HS-5 (cell line): ENCODE measurements around the gene USP54.

Experiments
- DNase-seq: peaks from one replicate; pipeline ENCODE4 v3.0.0-alpha.2; 2012; ENCODE audit warnings: low read depth

Gene USP54

GRCh38 chr10:73529089-73529832 lies 61.9 kb downstream of the USP54 start:
- DNase-seq = peak; percentile 26

GRCh38 chr10:73522263-73522662 lies 68.9 kb downstream of the USP54 start:
- DNase-seq = no peak

DNA sequence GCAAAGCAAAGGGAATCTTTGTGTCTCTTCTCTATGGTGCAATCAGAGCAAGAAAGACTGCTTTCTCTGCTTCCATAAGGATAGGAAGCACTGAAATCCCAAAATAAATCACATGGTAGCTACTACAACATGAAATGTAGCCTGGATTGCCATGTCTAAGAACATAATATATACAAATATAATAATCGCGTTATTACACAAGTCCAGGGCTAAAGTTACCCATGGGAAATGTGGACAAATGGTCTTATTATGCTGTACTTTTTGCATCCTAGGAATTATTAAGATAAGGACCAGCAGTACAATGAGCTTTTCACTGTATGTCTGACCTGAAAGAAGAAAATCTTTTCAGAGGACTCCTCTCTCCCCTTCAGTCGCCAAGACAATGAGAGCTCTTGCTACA lies 71.8 kb downstream of the USP54 start:
- DNase-seq = no peak

DNA sequence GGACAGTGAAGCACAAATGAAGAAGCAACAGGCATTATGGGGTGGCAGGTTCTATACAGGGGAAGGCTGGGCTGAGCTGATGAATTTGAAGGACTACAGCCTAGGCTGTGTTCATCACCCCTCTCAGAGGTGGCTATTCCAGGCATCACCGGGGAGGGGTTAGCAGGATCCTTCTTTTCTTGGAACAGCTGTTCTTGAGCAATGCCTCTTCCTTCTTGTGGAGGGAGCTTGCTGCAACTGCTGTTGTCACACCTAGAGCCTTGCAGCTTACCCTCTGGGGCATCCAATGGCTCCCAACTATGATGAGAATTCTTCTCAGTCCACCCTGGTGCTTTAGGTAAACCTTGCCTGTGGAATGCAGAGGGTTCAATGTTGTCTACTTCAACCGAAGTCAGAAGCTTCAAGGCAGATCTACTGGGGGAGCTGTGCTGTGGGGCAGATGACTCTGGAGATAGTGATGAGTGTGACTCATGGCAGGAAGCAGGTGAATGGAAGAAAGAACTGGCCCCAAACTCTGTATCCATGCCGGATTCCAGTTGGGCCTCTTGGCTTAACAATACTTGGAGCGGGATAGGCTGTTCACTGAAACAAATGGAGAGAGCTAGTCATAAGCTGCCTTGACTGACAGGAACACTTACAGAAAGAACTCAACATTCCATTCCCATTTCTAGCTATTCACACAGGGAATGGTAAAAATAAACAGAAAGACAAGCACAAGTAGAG lies 73.8 kb downstream of the USP54 start:
- DNase-seq = no peak

- DNase-seq = no peak
These were observed 78.9 kb downstream of the USP54 start for GRCh38 chr10:73512207-73512743.

GRCh38 chr10:73509695-73510094 lies 81.4 kb downstream of the USP54 start:
- no peak for DNase-seq

- DNase-seq = no peak
These were observed 84.7 kb downstream of the USP54 start for GRCh38 chr10:73506491-73506890.

DNA sequence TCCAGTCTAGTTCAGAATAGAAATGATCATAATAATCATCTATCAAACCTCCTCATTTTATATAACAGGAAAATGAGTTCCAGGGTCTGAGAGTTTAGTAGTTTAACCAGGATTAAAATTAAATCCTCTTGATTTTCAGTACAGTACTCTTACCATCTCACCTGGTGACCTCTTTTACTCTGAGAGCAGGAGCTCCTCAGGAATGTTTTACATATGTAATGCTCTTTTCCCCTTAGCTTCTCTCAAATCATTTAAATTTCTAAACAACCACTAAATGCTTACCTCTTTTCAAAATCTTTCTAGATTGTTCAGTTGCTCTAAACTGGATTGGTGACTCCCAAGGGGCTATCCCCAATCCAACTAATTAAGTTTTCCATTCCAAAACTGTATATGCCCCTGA lies 85.1 kb downstream of the USP54 start:
- DNase-seq = no peak

GRCh38 chr10:73503037-73503436 lies 88.1 kb downstream of the USP54 start:
- no peak for DNase-seq

- DNase-seq = no peak
These were observed 89.5 kb downstream of the USP54 start for GRCh38 chr10:73501651-73502050.

GRCh38 chr10:73497623-73498022 lies 93.5 kb downstream of the USP54 start:
- DNase-seq = no peak

- DNase-seq = peak; percentile 78
These were observed 95.1 kb downstream of the USP54 start, which contains the start of gene PPP3CB for GRCh38 chr10:73495884-73496674. TSS of gene PPP3CB (minus strand) at chr10:73496024. CDS start at chr10:73495889, 135 bp downstream.

DNA sequence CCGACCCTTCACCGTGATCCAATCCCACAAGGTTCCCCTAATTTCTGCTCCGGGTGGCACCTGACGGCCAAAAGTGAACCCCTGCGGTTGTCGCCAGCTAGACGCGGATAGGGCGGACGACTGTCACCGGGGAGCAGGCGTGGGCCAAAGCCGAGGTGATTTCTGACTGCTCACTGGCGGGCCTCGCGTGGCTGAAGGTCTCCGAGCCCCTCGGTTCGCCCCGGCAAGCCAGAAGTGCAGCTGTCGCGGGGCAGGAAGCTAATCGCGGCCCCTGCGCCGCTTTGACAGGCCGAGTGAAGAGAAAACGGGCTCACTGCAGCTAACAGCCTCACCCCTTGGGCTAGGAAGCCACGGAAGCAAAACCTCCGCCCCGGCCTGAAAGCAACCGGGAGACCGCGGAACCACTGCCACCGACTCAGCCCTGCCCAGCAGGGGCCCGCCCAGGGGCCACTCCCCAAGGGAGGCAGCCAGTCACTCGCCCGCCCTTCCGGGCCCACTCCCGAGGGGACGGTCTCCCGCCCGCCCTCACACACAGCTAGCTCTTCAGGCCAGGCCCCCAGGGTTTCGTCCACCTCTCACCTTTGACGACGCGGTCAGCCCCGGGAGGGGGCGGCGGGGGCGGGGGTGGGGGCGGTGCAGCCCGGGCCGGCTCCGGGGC lies 95.8 kb downstream of the USP54 start:
- peak; percentile 71 for DNase-seq

GRCh38 chr10:73494877-73495225 lies 96.3 kb downstream of the USP54 start:
- DNase-seq = no peak

DNA sequence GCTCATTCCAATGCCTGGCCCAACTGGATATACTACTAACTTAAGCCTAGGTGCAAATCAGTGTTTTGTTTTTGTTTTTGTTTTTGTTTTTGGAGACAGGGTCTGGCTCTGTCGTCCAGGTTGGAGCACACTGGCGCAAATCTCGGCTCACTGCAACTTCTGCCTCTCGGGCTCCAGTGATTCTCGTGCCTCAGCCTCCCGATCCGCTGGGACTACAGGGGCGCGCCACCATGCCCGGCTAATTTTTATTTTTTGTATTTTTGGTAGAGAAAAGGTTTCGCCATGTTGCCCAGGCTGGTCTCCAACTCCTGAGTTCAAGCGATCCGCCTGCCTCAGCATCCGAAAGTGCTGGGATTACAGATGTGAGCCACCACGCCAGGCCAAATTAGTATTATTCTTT lies 96.9 kb downstream of the USP54 start:
- no peak for DNase-seq

DNA sequence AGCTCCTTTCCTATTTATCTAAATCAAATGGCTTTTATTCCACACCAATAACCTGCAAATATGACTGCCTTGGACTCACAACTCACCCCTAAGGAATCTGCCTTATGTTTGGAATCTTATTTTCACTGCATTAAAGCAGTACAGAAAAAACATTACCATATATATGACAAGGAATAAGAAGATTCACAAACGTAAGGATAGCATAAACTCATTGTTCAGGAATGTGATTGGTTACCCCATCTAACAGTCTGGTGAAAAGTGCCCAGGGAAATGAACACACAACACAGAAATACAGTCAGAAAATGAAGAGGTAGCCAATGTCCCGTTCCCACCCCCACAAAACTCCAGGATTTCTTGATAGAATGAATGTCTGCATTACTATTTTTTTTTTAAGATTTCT lies 97.4 kb downstream of the USP54 start:
- DNase-seq = peak; percentile 87

GRCh38 chr10:73486601-73487000 lies 104.5 kb downstream of the USP54 start:
- no peak for DNase-seq

DNA sequence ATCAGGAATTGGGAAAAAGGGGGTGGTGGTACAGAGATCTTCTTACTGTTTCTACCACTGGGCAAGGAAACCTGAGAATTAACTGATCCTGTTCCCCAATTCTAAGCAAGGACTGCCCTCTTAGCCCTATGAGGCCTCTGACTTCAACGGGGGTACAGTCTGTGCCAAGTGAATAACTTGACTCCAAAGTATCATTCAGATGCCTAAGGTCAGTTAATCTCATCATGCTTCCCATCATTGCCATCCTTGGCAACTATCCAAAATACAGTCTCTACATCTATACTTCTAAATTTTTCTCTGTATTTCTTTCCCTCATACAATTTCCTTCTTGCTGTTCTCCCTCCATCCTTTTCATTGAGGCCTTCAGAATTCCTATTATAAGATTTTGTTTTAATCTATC lies 105.8 kb downstream of the USP54 start:
- no peak for DNase-seq

GRCh38 chr10:73480158-73480557 lies 111.0 kb downstream of the USP54 start:
- DNase-seq = peak; percentile 63

GRCh38 chr10:73478636-73479035 lies 112.5 kb downstream of the USP54 start:
- DNase-seq = no peak

DNA sequence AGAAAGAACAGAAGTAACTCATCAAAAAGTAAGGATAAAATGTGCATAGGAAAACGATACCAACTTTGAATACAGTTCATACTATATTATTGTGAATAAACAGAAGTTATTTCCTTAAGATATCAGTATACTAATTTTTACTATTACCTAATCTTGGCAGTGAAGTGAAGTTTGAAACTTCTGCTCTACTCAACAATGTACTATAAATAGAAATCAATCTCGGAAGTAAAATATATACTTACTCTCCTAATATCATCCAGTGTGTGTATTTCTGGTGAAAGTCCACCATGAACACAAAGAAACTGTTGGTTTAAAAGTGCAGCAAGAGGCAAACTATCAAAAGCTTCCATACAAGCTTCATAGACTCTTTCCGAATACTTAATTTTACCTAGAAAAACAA lies 119.9 kb downstream of the USP54 start:
- no peak for DNase-seq

- no peak for DNase-seq
These were observed 121.6 kb downstream of the USP54 start for GRCh38 chr10:73469579-73469978.
